Measurements from ENCODE around the gene CBR1. TPM values are rescaled to one million over a fixed set of nuclear protein-coding genes. Genes with fewer than 3 reads are reported as not detected.

CBR1 gene
- total and polyA plus RNA-seq, 9 donors, result 29.7 to 80.6 (median 44.0) TPM

GRCh38 chr21:36111238-36111637 lies 41.4 kb downstream of the CBR1 start:
- no peaks in the 10 kb centered on the region for H3K36me3 ChIP-seq
- intact Hi-C loops (cut with DNase I), result loop anchor here in 1 of 4 donors (10.0 kb wide), 1 partner anchor 46 kb away; the partner anchor contains the start of gene SETD4
- no peak overlapping the region for H3K27ac ChIP-seq
- no peaks in the 10 kb centered on the region for H3K27me3 ChIP-seq
- WGBS, 3 donors, result 64 to 85% (median 65%) methylated on average over 8 of the region's 8 CpGs
- no peaks in the 10 kb centered on the region for H3K9me3 ChIP-seq
- TF ChIP-seq POLR2A (IDR thresholded peaks at IDR 0.05) (no peak), CTCF (IDR thresholded peaks at IDR 0.05) (no peak), EP300 (IDR thresholded peaks at IDR 0.05) (no peak)
- H3K4me1 ChIP-seq (ENCODE audit: insufficient read depth), result no peaks in the 10 kb centered on the region
- DNase-seq, result no peak
- no peak overlapping the region for H3K4me3 ChIP-seq

GRCh38 chr21:36113647-36114428 lies 44.0 kb downstream of the CBR1 start:
- no peaks in the 10 kb centered on the region for H3K4me1 ChIP-seq (ENCODE audit: insufficient read depth)
- 58 to 74% (median 68%) methylated on average over 17 of the region's 17 CpGs for WGBS, 3 donors
- H3K36me3 ChIP-seq, result no peaks in the 10 kb centered on the region
- no peak for DNase-seq
- TF ChIP-seq CTCF (IDR thresholded peaks at IDR 0.05), result no peak
- no peak for TF ChIP-seq POLR2A (IDR thresholded peaks at IDR 0.05)
- no peak for TF ChIP-seq EP300 (IDR thresholded peaks at IDR 0.05)
- H3K27ac ChIP-seq, result no peak overlapping the region
- H3K4me3 ChIP-seq, result no peak overlapping the region
- intact Hi-C loops (cut with DNase I), result loop anchor here in 1 of 4 donors (10.0 kb wide), 1 partner anchor 49 kb away; the partner anchor contains the start of gene SETD4
- H3K9me3 ChIP-seq, result no peaks in the 10 kb centered on the region
- H3K27me3 ChIP-seq, result no peaks in the 10 kb centered on the region

GRCh38 chr21:36115138-36115730 lies 45.4 kb downstream of the CBR1 start:
- Histone ChIP-seq H3K4me1 (ENCODE audit: insufficient read depth) (no peaks in the 10 kb centered on the region), H3K27me3 (no peaks in the 10 kb centered on the region), H3K36me3 (no peaks in the 10 kb centered on the region), H3K27ac (no peak overlapping the region), H3K9me3 (no peaks in the 10 kb centered on the region), H3K4me3 (no peak overlapping the region)
- intact Hi-C loops (cut with DNase I), result loop anchor here in 1 of 4 donors (10.0 kb wide), 1 partner anchor 50 kb away; the partner anchor contains the start of gene SETD4
- WGBS, 3 donors, result 84 to 90% (median 86%) methylated on average over 6 of the region's 6 CpGs
- TF ChIP-seq CTCF (IDR thresholded peaks at IDR 0.05), result no peak
- TF ChIP-seq POLR2A (IDR thresholded peaks at IDR 0.05), result no peak
- TF ChIP-seq EP300 (IDR thresholded peaks at IDR 0.05), result no peak
- DNase-seq, result no peak

DNA sequence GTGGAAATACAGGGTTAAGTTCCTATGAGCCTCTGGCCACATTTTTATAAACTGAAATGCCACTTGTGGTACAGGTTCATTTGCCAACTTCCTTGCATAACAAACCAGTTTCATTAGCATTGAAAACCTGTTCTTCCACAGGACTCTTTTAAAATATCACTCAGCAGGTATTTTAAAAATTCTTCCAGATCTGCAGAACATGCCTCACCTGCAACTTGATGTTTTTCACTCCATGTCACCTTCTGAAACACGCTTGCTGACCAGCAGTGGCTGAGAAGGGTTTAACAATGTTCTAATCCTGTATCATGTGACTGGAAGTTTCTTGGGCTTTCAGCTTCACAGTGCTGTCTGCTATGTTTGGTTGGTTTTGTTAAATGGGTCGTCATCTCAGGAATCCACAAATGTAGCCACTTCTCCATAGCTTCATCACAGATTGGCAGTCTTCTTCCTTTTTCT lies 47.5 kb downstream of the CBR1 start:
- H3K4me3 ChIP-seq, result no peak overlapping the region
- no peaks in the 10 kb centered on the region for H3K9me3 ChIP-seq
- WGBS, 3 donors, result 86 to 91% (median 91%) methylated on average over 2 of the region's 2 CpGs
- no peaks in the 10 kb centered on the region for H3K4me1 ChIP-seq (ENCODE audit: insufficient read depth)
- TF ChIP-seq POLR2A (IDR thresholded peaks at IDR 0.05) (no peak), CTCF (IDR thresholded peaks at IDR 0.05) (no peak), EP300 (IDR thresholded peaks at IDR 0.05) (no peak)
- no peaks in the 10 kb centered on the region for H3K36me3 ChIP-seq
- no peaks in the 10 kb centered on the region for H3K27me3 ChIP-seq
- H3K27ac ChIP-seq, result no peak overlapping the region
- intact Hi-C loops (cut with DNase I), result loop anchor here in 1 of 4 donors (10.0 kb wide), 1 partner anchor 53 kb away; the partner anchor contains the start of gene SETD4
- DNase-seq, result no peak
